ENCODE data around the gene FLRT2.

The FLRT2 gene, protein sequence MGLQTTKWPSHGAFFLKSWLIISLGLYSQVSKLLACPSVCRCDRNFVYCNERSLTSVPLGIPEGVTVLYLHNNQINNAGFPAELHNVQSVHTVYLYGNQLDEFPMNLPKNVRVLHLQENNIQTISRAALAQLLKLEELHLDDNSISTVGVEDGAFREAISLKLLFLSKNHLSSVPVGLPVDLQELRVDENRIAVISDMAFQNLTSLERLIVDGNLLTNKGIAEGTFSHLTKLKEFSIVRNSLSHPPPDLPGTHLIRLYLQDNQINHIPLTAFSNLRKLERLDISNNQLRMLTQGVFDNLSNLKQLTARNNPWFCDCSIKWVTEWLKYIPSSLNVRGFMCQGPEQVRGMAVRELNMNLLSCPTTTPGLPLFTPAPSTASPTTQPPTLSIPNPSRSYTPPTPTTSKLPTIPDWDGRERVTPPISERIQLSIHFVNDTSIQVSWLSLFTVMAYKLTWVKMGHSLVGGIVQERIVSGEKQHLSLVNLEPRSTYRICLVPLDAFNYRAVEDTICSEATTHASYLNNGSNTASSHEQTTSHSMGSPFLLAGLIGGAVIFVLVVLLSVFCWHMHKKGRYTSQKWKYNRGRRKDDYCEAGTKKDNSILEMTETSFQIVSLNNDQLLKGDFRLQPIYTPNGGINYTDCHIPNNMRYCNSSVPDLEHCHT

DNA sequence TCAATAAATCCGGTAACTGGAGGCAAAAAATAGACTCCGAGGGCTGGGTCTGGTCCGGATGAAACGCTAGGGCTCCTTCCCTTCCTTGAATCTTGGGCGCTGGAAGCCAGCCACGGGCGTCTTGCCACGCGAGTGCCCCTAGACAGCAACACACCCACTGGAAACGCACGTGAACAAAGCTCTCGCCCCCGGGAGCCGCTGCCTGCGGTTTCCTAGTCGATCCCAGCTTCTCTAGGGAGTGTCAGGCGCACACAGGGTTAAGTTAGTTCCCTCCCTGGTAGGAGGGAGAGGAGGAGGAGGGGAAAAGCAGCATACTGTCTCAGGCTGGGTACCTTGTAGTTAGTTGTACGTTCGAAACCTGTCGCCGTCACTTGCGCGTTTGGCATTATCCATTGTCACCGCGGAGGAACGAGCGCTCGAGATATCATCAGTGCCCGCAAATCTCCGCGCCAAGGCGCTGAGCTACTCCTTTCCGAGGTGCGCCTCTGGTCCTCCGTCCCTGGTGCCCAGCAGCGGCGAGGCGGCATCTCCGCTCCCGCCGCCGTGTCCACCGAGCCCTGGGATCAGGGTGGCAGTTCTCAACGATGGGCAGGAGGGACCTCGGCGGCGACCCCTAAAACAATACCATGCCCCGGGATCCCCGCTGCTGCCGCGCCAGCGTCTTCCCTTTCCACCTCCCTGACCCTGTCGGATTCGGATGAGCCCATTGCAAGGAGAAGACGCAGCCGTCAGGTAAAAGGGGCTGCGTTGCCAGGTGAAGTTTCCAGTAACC lies at the start of gene FLRT2:
Gene FLRT2, plus strand, starts transcription at position 342 of the 772 bp plus-strand sequence. CDS start 91,371 bp downstream, outside the sequence.
- peak; percentile 74 for DNase-seq

- no peak for DNase-seq
Measured at GRCh38 chr14:85481471-85481870, 48.5 kb upstream of the FLRT2 start.

GRCh38 chr14:85482552-85482951 lies 47.4 kb upstream of the FLRT2 start:
- no peak for DNase-seq

GRCh38 chr14:85483037-85483436 lies 46.9 kb upstream of the FLRT2 start:
- DNase-seq: peak; percentile 36

DNA sequence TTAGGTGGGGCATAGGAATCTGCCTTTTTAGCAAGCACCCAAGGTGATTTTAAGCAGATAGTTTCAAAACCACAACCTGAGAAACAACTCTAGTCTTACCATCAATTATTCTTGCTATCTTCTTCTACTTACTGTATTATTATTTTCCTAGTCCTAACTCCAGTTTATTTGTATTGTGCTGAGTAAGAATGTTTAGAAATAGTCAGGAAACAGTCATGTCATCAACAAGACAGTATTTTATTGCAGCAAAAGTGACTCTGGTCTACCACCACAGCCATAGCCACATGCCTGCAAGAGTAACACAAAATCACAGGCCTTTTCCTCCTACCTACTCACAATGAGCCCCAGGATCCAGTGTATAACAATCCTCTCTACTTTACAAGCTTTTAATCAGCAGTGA lies 46.3 kb upstream of the FLRT2 start:
- DNase-seq: no peak

DNA sequence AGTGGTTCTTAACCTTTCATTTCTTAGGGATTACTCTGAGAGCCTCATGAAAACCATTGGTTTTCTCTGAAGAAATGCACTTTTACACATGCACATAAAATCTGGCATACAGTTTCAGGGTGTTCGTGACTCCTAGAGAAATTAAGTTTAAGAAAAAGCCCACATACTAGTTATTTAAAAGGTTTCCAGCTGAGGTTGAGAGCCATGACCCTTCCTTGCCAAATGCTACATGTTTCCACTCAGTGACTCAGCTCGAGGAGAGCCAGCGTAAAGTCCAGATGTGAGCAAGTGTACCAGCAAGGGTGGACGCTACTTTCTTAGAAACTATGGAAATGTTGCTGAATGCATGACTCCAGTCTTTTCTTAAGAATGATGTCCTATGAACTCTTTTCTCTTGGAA lies 42.7 kb upstream of the FLRT2 start:
- peak; percentile 53 for DNase-seq

GRCh38 chr14:85501751-85502150 lies 28.2 kb upstream of the FLRT2 start:
- no peak for DNase-seq

- no peak for DNase-seq
Measured at GRCh38 chr14:85508863-85509262, 21.1 kb upstream of the FLRT2 start.

GRCh38 chr14:85512451-85512850 lies 17.5 kb upstream of the FLRT2 start:
- no peak for DNase-seq

GRCh38 chr14:85514487-85514886 lies 15.5 kb upstream of the FLRT2 start:
- no peak for DNase-seq

DNA sequence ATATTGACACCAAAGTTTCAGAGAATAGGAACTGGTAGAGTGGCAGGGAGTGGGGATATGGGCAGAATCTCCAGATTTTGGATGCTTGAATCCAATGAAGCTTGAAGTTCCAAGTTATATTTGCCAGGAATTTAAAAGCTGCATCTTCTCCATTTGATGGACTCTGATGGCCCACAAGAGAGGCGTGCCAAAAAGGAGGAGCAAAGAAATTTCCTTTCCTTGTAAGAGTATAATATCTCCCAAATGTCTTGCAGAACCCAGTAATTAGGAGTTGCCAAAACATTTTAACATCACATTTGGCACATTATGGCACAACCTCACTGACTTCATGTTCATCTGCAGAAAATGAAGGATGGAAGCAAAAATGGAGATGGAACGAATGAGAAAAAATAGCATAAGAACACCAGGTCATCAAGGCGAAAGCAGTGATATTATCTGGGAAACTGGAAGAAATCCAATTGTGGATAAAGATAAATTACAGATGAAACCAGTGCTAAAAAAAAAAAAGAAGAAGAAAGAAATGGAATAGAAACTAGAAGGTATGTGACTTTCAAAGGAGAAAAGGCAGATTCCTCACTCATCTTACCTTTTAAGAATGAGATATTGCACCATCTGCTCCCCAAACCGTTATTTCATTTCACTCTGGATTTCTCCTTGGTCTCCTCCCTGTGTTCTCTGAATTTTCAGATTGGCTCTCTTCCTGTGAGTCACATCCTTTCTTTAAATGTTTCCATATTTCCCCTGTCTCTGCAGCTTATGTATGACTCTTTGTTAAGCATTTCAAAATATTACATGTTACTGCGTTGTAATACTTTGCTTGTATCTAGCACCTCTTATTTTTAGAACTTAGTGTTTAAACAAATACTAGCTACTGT lies 13.5 kb upstream of the FLRT2 start:
- peak; percentile 95 for DNase-seq

GRCh38 chr14:85517114-85517688 lies 12.7 kb upstream of the FLRT2 start:
- no peak for DNase-seq

GRCh38 chr14:85519661-85520305 lies 10.2 kb upstream of the FLRT2 start:
- no peak for DNase-seq

DNA sequence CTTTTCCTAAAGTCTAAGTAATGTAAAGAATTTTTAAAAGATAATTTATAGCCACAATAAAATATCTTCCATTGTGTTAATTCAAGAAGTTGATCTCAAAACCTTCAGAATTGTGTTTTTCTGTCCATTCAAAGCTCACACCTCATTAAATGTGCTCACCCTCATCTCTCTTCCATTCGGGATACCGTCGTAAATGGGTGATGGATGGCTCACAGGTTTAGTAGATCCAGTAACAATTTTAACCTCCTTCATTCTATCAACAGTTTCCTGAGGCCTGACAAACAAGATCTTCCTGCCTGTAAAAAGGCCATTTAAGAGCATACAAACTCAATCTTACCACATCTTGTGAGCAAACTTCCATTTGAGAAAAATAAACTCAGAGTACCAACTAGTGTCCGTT lies 9.4 kb upstream of the FLRT2 start:
- no peak for DNase-seq

GRCh38 chr14:85523624-85524023 lies 6.3 kb upstream of the FLRT2 start:
- DNase-seq: no peak

- peak; percentile 55 for DNase-seq
Measured at GRCh38 chr14:85527006-85527405, 2.9 kb upstream of the FLRT2 start.

- peak; percentile 17 for DNase-seq
Measured at GRCh38 chr14:85527445-85528035, 2.4 kb upstream of the FLRT2 start.

GRCh38 chr14:85528080-85528896 lies 1.7 kb upstream of the FLRT2 start:
- DNase-seq: peak; percentile 86

- DNase-seq: peak; percentile 84
Measured at GRCh38 chr14:85528897-85529631, 880 bp upstream of the FLRT2 start.

GRCh38 chr14:85530626-85531025 lies 682 bp downstream of the FLRT2 start:
- DNase-seq: no peak

Measured in fibroblast of skin of right quadriceps (primary cell).